ENCODE data around the gene NPHP4. TPM values are rescaled to one million over a fixed set of nuclear protein-coding genes. Genes with fewer than 3 reads are reported as not detected.

NPHP4 gene
- total RNA-seq, 1 donor from 2014 or later, result 11.3 TPM

GRCh38 chr1:6016191-6016865 lies 24.1 kb upstream of the NPHP4 start:
- TF ChIP-seq POLR2AphosphoS5 (IDR thresholded peaks at IDR 0.05; ENCODE audit: insufficient read depth in 1 of 2, low read depth in 1 of 2) (no peak), CTCF (IDR thresholded peaks at IDR 0.05) (no peak), POLR2A (IDR thresholded peaks at IDR 0.05) (no peak)
- no peaks in the 10 kb centered on the region for H3K36me3 ChIP-seq
- no peak overlapping the region for H3K4me3 ChIP-seq
- DNase-seq (ENCODE audit: extremely low spot score in 2 of 2), result no peak
- H3K9me3 ChIP-seq, result no peaks in the 10 kb centered on the region
- intact Hi-C loops (cut with DNase I), result no loop called here
- H3K27ac ChIP-seq, result no peak overlapping the region
- H3K27me3 ChIP-seq, result no peaks in the 10 kb centered on the region
- H3K4me1 ChIP-seq, result no peaks in the 10 kb centered on the region

- Histone ChIP-seq H3K36me3 (no peaks in the 10 kb centered on the region), H3K27ac (no peak overlapping the region), H3K9me3 (no peaks in the 10 kb centered on the region), H3K4me3 (no peak overlapping the region), H3K27me3 (no peaks in the 10 kb centered on the region), H3K4me1 (no peaks in the 10 kb centered on the region)
- DNase-seq (ENCODE audit: extremely low spot score in 2 of 2), result no peak
- no peak for TF ChIP-seq CTCF (IDR thresholded peaks at IDR 0.05)
- no peak for TF ChIP-seq POLR2AphosphoS5 (IDR thresholded peaks at IDR 0.05; ENCODE audit: insufficient read depth in 1 of 2, low read depth in 1 of 2)
- intact Hi-C loops (cut with DNase I), result no loop called here
These were observed 22.1 kb upstream of the NPHP4 start for GRCh38 chr1:6014130-6014999.

GRCh38 chr1:6013491-6013890 lies 21.3 kb upstream of the NPHP4 start:
- Histone ChIP-seq H3K27me3 (no peaks in the 10 kb centered on the region), H3K4me1 (no peaks in the 10 kb centered on the region), H3K27ac (no peak overlapping the region), H3K4me3 (no peak overlapping the region), H3K9me3 (no peaks in the 10 kb centered on the region), H3K36me3 (no peaks in the 10 kb centered on the region)
- intact Hi-C loops (cut with DNase I), result no loop called here
- TF ChIP-seq POLR2AphosphoS5 (IDR thresholded peaks at IDR 0.05; ENCODE audit: insufficient read depth in 1 of 2, low read depth in 1 of 2), result no peak
- DNase-seq (ENCODE audit: extremely low spot score in 2 of 2), result no peak

- intact Hi-C loops (cut with DNase I), result no loop called here
- Histone ChIP-seq H3K4me3 (no peak overlapping the region), H3K9me3 (no peaks in the 10 kb centered on the region), H3K36me3 (no peaks in the 10 kb centered on the region), H3K27me3 (no peaks in the 10 kb centered on the region), H3K4me1 (no peaks in the 10 kb centered on the region), H3K27ac (no peak overlapping the region)
- DNase-seq (ENCODE audit: extremely low spot score in 2 of 2), result no peak
- TF ChIP-seq POLR2A (IDR thresholded peaks at IDR 0.05), result no peak
- no peak for TF ChIP-seq CTCF (IDR thresholded peaks at IDR 0.05)
- no peak for TF ChIP-seq POLR2AphosphoS5 (IDR thresholded peaks at IDR 0.05; ENCODE audit: insufficient read depth in 1 of 2, low read depth in 1 of 2)
These were observed 20.5 kb upstream of the NPHP4 start for GRCh38 chr1:6012529-6013318.

- Histone ChIP-seq H3K4me1 (no peaks in the 10 kb centered on the region), H3K27ac (no peak overlapping the region), H3K9me3 (no peaks in the 10 kb centered on the region), H3K4me3 (no peak overlapping the region), H3K27me3 (no peaks in the 10 kb centered on the region), H3K36me3 (no peaks in the 10 kb centered on the region)
- intact Hi-C loops (cut with DNase I), result no loop called here
- DNase-seq (ENCODE audit: extremely low spot score in 2 of 2), result no peak
- TF ChIP-seq CTCF (IDR thresholded peaks at IDR 0.05), result no peak
These were observed 19.7 kb upstream of the NPHP4 start for GRCh38 chr1:6011946-6012258.
